ENCODE data around the gene NTPCR. TPM values are rescaled to one million over a fixed set of nuclear protein-coding genes. Genes with fewer than 3 reads are reported as not detected.
"Not testable (repeated sequence)": the region's sequence is repeated elsewhere in the genome, so short reads cannot be mapped to it uniquely, and the experiment has no call there.

The NTPCR gene
- total RNA-seq, 3 donors from 2014 or later: 27.2 to 40.1 (median 28.8) TPM

DNA sequence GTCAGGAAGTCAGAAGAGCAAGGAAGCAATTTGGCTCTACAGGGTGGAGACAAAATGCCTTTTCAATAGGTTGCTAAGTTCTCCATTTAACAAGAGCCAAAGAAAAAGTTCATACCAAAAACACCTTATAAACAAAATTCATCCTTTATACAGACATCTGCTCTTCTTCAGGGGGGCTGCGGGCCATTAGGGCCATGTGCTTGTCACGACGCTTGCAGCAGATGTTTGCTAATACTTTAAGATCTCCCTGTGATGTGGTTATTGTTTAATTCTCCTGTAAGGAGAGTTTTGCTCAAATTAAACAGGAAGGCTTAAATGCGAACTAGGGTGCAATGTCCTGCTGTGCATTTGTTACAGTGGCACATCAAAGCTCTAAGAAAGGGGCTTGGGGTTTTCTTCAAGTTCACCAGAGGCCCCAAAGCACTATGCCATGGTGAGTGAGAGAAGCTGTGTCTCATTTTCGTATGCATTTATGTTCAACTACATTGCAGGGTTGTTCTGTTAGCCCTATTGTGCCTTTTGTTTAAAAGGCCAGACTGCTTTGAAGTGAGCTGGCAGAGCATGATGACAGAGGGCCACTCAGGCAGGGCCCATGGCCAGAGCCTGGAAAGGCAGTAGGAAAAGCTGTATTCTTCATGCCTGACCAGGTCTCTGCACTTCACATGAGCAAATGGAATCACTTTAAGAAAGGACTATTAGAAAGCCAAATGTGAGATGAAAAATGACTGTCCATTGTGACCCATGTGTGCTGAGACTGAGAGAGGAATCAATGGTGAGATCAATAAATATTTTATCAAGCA lies 24.8 kb upstream of the NTPCR start:
- Histone ChIP-seq H3K4me1 (no peaks in the 10 kb centered on the region), H3K9me3 (no peaks in the 10 kb centered on the region), H3K4me3 (no peak overlapping the region), H3K27me3 (no peaks in the 10 kb centered on the region), H3K27ac (no peak overlapping the region), H3K36me3 (no peaks in the 10 kb centered on the region)
- DNase-seq (ENCODE audit: low spot score in 2 of 2): no peak
- TF ChIP-seq, protein P1, sequence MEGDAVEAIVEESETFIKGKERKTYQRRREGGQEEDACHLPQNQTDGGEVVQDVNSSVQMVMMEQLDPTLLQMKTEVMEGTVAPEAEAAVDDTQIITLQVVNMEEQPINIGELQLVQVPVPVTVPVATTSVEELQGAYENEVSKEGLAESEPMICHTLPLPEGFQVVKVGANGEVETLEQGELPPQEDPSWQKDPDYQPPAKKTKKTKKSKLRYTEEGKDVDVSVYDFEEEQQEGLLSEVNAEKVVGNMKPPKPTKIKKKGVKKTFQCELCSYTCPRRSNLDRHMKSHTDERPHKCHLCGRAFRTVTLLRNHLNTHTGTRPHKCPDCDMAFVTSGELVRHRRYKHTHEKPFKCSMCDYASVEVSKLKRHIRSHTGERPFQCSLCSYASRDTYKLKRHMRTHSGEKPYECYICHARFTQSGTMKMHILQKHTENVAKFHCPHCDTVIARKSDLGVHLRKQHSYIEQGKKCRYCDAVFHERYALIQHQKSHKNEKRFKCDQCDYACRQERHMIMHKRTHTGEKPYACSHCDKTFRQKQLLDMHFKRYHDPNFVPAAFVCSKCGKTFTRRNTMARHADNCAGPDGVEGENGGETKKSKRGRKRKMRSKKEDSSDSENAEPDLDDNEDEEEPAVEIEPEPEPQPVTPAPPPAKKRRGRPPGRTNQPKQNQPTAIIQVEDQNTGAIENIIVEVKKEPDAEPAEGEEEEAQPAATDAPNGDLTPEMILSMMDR (IDR thresholded peaks at IDR 0.05): no peak
- no peak for TF ChIP-seq POLR2A (IDR thresholded peaks at IDR 0.05)
- TF ChIP-seq POLR2AphosphoS5 (IDR thresholded peaks at IDR 0.05): no peak
- intact Hi-C loops (cut with DNase I; ENCODE audit: low total_unique reads): no loop called here

DNA sequence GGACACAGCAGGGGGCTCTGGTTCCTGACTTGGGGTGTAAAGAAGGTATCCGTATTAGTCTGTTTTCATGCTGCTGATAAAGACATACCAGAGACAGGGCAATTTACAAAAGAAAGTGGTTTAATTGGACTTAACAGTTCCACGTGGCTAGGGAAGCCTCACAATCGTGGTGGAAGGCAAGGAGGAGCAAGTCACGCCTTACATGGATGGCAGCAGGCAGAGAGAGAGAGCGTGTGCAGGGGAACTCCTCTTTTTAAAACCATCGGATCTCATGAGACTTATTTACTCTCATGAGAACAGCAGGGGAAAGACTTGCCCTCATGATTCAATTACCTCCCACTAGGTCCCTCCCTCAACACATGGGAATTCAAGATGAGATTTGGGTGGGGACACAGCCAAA lies 23.2 kb upstream of the NTPCR start:
- intact Hi-C loops (cut with DNase I; ENCODE audit: low total_unique reads); H3K27ac ChIP-seq; H3K4me3 ChIP-seq; H3K4me1 ChIP-seq; H3K27me3 ChIP-seq; H3K9me3 ChIP-seq; H3K36me3 ChIP-seq; DNase-seq (ENCODE audit: low spot score in 2 of 2): not testable (repeated sequence)

DNA sequence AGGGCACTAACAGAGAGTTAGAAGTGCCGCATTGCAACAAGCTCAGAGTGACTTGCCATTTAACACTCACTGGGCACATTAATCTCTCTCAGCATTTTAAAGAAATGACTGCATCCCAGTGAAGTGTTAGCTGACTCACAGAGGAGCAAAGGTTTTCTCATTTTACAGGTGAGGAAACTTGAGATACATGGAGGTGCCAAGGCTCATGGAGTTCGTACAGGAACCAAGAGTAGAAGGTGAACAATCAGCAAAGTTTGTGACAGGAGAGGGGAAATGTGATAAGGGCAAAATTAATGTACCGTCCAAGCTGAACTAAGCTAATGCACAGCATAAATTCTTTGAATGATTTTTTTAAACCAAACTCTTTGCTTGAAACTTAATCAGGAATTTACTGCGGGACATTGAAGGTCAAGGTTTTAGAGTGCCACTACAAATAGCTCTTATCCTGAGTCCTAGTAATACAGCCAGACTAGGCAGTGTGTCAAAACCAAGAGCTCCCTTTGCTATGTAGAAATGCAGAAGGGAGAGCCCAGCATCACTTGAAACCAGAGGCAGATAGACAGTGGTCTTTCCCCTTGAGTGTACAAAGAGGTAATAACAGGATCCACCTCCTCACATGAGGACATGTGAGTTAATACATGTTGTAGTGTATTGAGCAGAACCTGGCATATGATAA lies 22.4 kb upstream of the NTPCR start:
- H3K36me3 ChIP-seq: no peaks in the 10 kb centered on the region

DNA sequence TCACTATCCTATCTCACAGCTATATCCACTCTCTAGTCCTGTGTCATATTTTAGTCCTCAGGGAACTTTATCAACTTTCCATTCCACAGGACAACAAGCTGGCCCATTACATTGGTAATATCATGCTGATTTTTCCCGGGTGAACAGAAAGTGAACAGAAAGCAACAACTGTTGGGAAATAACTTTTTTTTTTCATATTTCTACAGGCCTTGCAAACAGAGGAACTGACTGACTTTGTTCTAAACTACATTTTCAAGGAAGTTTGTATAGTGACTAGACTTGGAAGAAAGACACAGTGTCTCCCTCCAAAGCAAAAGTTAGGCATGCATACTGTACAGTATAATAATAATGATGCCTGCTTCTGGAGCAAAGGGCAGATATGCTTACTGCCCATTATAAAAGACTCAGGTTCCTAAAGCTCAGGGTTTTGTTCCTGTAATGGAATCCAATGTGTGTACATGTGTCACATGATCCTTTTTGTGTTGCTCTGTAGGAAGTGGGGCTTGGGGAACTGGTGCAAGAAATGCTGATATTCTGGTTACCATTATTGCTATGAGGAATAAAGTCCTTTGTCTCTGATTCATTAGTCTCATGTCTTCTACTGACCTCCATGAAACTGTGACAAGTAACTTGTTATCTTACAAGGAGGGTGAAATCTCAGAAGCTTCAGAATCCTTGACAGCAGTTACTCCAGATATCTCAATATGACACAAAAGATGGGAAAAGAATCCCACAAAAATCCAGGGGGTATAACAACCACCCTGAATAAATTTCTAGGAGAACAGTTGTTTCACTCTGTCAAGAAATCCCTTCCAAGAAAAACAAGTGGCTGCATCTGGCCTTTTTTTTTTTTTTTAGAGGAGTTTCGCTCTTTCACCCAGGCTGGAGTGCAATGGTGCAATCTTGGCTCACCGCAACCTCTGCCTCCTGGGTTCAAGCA lies 17.7 kb upstream of the NTPCR start:
- TF ChIP-seq POLR2A (IDR thresholded peaks at IDR 0.05) (no peak), POLR2AphosphoS5 (IDR thresholded peaks at IDR 0.05) (no peak)
- TF ChIP-seq, protein P1 (IDR thresholded peaks at IDR 0.05): no peak
- Histone ChIP-seq H3K9me3 (no peaks in the 10 kb centered on the region), H3K27me3 (no peaks in the 10 kb centered on the region), H3K27ac (no peak overlapping the region), H3K36me3 (no peaks in the 10 kb centered on the region), H3K4me1 (no peaks in the 10 kb centered on the region), H3K4me3 (no peak overlapping the region)
- intact Hi-C loops (cut with DNase I; ENCODE audit: low total_unique reads): no loop called here
- no peak for DNase-seq (ENCODE audit: low spot score in 2 of 2)

More for the DNA sequence above, 22.4 kb upstream of the NTPCR start:
- TF ChIP-seq, protein P1 (IDR thresholded peaks at IDR 0.05): no peak
- no peak for TF ChIP-seq POLR2A (IDR thresholded peaks at IDR 0.05)
- no peak for TF ChIP-seq POLR2AphosphoS5 (IDR thresholded peaks at IDR 0.05)
- no peaks in the 10 kb centered on the region for H3K9me3 ChIP-seq
- no peaks in the 10 kb centered on the region for H3K4me1 ChIP-seq
- H3K4me3 ChIP-seq: no peak overlapping the region
- intact Hi-C loops (cut with DNase I; ENCODE audit: low total_unique reads): no loop called here
- no peak overlapping the region for H3K27ac ChIP-seq
- H3K27me3 ChIP-seq: no peaks in the 10 kb centered on the region
- DNase-seq (ENCODE audit: low spot score in 2 of 2): no peak

DNA sequence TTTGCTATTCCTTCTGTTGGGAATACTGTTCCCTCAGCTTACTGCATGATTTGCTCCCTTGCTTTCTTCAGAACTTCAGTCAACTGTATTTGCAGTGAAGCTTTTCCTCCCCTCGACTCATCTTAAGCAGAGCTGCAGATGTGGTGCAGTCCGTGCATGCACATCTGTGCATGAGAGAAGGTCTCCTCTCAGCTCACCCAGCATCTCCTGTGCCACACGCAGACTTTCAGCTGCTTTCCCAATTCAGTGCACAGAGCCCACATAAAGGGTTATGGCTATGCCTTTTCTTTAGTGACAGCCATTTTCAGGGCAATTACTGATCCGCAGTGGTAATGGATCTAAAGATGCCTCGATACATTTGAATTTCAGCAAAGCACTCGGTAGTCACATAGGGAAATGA lies 13.5 kb upstream of the NTPCR start:
- TF ChIP-seq, protein P1 (IDR thresholded peaks at IDR 0.05): no peak
- TF ChIP-seq POLR2A (IDR thresholded peaks at IDR 0.05): no peak
- no peak for DNase-seq (ENCODE audit: low spot score in 2 of 2)
- intact Hi-C loops (cut with DNase I; ENCODE audit: low total_unique reads): no loop called here
- no peaks in the 10 kb centered on the region for H3K9me3 ChIP-seq
- H3K4me1 ChIP-seq: no peaks in the 10 kb centered on the region
- H3K27me3 ChIP-seq: no peaks in the 10 kb centered on the region
- H3K27ac ChIP-seq: no peak overlapping the region
- H3K4me3 ChIP-seq: no peak overlapping the region
- no peaks in the 10 kb centered on the region for H3K36me3 ChIP-seq
